MM.1S (cell line): Measurements from ENCODE around the gene CRMP1.

Experiments used
- DNase-seq: peaks from one replicate; pipeline ENCODE4 v3.0.0-alpha.2; 2015
- H2AFZ ChIP-seq: fragments of 300-600 bp; sonication (generic); 2 replicates; pipeline ENCODE4 v1.6.0; 2016; ENCODE audit warnings: antibody characterized with exemption, low read length
- H3F3A ChIP-seq: fragments of 300-600 bp; sonication (generic); 2 replicates; pipeline ENCODE4 v1.6.1; 2016; ENCODE audit warnings: mild to moderate bottlenecking, antibody characterized with exemption, low read length, moderate library complexity, mixed read lengths; ENCODE audit not compliant: insufficient read depth
- H3K27ac ChIP-seq: fragments of 300-600 bp; sonication (generic); 2 replicates; pipeline ENCODE4 v1.5.1; 2016; ENCODE audit warnings: mild to moderate bottlenecking, low read length
- H3K27me3 ChIP-seq: fragments of 300-600 bp; sonication (generic); replicated peaks from 2 replicates; pipeline ENCODE4 v1.6.0; 2016; ENCODE audit warnings: low read length; ENCODE audit not compliant: insufficient read depth
- H3K36me3 ChIP-seq: fragments of 300-600 bp; sonication (generic); replicated peaks from 2 replicates; pipeline ENCODE4 v1.6.1; 2016; ENCODE audit warnings: mild to moderate bottlenecking, low read length, mixed read lengths; ENCODE audit not compliant: insufficient read depth
- H3K4me1 ChIP-seq: fragments of 300-600 bp; sonication (generic); 2 replicates; pipeline ENCODE4 v1.6.1; 2016; ENCODE audit warnings: low read length, mixed read lengths
- H3K4me2 ChIP-seq: fragments of 300-600 bp; sonication (generic); 2 replicates; pipeline ENCODE4 v1.6.0; 2016; ENCODE audit warnings: low read depth, low read length
- H3K4me3 ChIP-seq: fragments of 300-600 bp; sonication (generic); 2 replicates; pipeline ENCODE4 v1.5.1; 2016; ENCODE audit warnings: low read length, mixed read lengths
- H3K79me2 ChIP-seq: fragments of 300-600 bp; sonication (generic); 2 replicates; pipeline ENCODE4 v1.6.1; 2016; ENCODE audit warnings: mixed run types, low read length, mixed read lengths
- H3K9ac ChIP-seq: fragments of 300-600 bp; sonication (generic); 2 replicates; pipeline ENCODE4 v1.6.1; 2016; ENCODE audit warnings: low read length, mixed read lengths
- H3K9me2 ChIP-seq: fragments of 300-600 bp; sonication (generic); replicated peaks from 2 replicates; pipeline ENCODE4 v1.6.1; 2016; ENCODE audit warnings: mild to moderate bottlenecking, low read length, mixed read lengths; ENCODE audit not compliant: insufficient read depth
- H3K9me3 ChIP-seq: fragments of 300-600 bp; sonication (generic); replicated peaks from 2 replicates; pipeline ENCODE4 v1.6.1; 2016; ENCODE audit warnings: mild to moderate bottlenecking, low read length, mixed read lengths; ENCODE audit not compliant: insufficient read depth
- H4K20me1 ChIP-seq: fragments of 300-600 bp; sonication (generic); 2 replicates; pipeline ENCODE4 v1.6.1; 2016; ENCODE audit warnings: mild to moderate bottlenecking, low read length, moderate library complexity, mixed read lengths; ENCODE audit not compliant: insufficient read depth
- EZH2 ChIP-seq: fragments of 300-600 bp; sonication (generic); optimal IDR thresholded peaks from 2 replicates; pipeline ENCODE3; 2017; ENCODE audit warnings: low read depth, mild to moderate bottlenecking, antibody characterized with exemption, low read length, mixed read lengths
- EZH2phosphoT487 ChIP-seq: fragments of 300-600 bp; sonication (generic); IDR thresholded peaks from 2 replicates; pipeline ENCODE4 v1.6.1; 2018; ENCODE audit warnings: antibody characterized with exemption, low read length
- TF ChIP-seq, protein P1 (sequence below): fragments of 300-600 bp; sonication (generic); IDR thresholded peaks from 2 replicates; pipeline ENCODE4 v1.5.1; 2016; ENCODE audit warnings: antibody characterized with exemption, low read length, mixed read lengths

Gene CRMP1

DNA sequence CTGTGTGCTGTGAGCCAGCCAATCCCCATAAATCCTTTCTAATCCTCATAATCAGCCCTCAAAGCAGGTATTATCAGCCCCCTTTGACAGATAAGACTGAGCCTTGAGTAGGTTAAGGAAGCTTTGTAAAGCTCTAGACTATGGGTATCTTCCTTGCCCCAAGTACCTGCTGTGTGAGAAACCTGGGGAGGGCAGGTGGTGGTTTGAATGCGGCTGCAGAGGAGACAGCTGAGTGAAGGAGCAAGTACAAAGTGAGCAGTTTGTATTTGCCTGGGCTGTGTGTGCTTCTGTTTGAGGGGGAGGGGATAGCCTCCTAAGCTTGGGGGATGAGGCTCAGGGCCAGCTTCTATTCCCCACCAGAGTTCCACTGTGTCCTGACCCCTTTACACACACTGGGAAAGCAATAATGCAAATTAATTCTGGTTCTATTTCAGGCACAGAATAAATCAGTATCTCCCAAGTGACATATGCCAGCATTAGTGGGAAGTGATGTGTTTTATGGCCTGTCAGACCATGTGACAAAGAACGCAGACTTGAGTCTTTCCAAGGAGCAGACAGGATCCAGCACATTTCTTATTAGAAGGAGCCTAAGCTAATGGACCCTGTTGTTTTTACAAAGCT lies 118.4 kb downstream of the CRMP1 start:
- no peak overlapping the region for H3K27ac ChIP-seq
- no peak for DNase-seq
- no peaks in the 10 kb centered on the region for H3K9me3 ChIP-seq
- H3K4me1 ChIP-seq: no peaks in the 10 kb centered on the region
- TF ChIP-seq EZH2phosphoT487: no peak
- TF ChIP-seq EZH2: no peak
- TF ChIP-seq, protein P1, sequence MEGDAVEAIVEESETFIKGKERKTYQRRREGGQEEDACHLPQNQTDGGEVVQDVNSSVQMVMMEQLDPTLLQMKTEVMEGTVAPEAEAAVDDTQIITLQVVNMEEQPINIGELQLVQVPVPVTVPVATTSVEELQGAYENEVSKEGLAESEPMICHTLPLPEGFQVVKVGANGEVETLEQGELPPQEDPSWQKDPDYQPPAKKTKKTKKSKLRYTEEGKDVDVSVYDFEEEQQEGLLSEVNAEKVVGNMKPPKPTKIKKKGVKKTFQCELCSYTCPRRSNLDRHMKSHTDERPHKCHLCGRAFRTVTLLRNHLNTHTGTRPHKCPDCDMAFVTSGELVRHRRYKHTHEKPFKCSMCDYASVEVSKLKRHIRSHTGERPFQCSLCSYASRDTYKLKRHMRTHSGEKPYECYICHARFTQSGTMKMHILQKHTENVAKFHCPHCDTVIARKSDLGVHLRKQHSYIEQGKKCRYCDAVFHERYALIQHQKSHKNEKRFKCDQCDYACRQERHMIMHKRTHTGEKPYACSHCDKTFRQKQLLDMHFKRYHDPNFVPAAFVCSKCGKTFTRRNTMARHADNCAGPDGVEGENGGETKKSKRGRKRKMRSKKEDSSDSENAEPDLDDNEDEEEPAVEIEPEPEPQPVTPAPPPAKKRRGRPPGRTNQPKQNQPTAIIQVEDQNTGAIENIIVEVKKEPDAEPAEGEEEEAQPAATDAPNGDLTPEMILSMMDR: no peak
- H3F3A ChIP-seq: no peaks in the 10 kb centered on the region
- H3K36me3 ChIP-seq: peaks cover 8% of the 10 kb centered on the region; the same call in 1 of the 2 replicates
- no peak overlapping the region for H3K9ac ChIP-seq
- H2AFZ ChIP-seq: no peak overlapping the region
- H3K4me2 ChIP-seq: no peak overlapping the region
- no peaks in the 10 kb centered on the region for H3K27me3 ChIP-seq
- no peaks in the 10 kb centered on the region for H3K9me2 ChIP-seq
- peaks cover 5% of the 10 kb centered on the region; the same call in 1 of the 2 replicates for H3K79me2 ChIP-seq
- no peaks in the 10 kb centered on the region for H4K20me1 ChIP-seq
- H3K4me3 ChIP-seq: no peak overlapping the region

DNA sequence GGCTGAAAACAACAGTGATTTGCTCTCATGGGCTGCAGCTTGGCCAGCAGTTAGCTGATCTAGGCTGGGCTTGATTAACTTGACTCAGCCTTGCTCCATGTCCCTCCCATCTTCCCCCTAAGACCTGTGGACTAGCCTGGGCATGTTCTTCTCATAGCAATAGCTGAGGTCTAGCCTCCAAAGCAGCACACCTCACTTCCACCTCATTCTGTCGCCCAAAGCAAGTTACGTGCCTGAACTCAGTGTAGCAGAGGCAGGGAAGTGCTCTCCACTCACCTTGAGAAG lies 119.7 kb downstream of the CRMP1 start:
- Histone ChIP-seq H3K4me1 (no peaks in the 10 kb centered on the region), H3K27me3 (no peaks in the 10 kb centered on the region), H3K4me3 (no peak overlapping the region), H3K9me2 (no peaks in the 10 kb centered on the region), H3K79me2 (peaks cover 5% of the 10 kb centered on the region; the same call in 1 of the 2 replicates), H3F3A (no peaks in the 10 kb centered on the region), H2AFZ (no peak overlapping the region), H3K9ac (no peak overlapping the region), H3K9me3 (no peaks in the 10 kb centered on the region), H3K36me3 (peaks cover 11% of the 10 kb centered on the region), H3K4me2 (no peak overlapping the region), H3K27ac (no peak overlapping the region), H4K20me1 (no peaks in the 10 kb centered on the region)
- no peak for DNase-seq
- no peak for TF ChIP-seq EZH2phosphoT487
- no peak for TF ChIP-seq EZH2
- TF ChIP-seq, protein P1: no peak

DNA sequence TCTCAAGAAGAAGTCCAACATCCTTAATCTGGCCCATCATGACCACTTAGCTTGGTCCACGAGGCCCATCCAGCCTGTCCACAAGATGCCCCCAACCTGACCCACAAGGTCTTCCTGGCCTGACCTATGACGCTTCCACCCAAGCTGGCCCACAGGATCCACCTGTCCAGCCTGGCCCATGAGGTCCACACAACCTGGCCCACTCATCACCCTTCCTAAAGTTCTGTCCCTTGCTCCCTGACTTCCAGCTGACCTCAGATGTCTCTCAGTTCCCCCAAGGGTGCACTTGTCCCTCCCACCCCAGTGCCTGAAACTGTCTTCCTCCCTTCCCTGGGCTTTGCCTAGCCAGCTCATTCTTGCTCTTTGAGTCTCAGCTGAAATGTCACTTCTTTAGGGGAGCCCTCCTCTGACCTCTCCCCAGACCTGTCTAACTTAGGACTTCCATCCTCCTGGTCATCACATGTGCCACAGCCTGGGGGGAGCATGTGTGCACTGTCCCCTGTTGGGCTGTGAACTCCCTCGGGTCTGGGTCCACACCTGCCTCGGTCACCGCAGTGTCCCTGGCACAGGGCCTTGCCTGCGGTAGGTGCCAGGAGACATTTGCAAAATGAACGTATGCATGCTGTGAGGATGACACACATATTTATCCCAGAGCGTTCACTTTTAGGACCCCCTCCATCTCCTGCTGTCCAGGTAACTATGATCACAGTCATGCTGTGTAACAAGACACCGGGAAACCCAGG lies 120.2 kb downstream of the CRMP1 start:
- H3K4me2 ChIP-seq: no peak overlapping the region
- peaks cover 14% of the 10 kb centered on the region for H3K36me3 ChIP-seq
- H3K9ac ChIP-seq: no peak overlapping the region
- H3K9me3 ChIP-seq: no peaks in the 10 kb centered on the region
- no peak for DNase-seq
- H3K27me3 ChIP-seq: no peaks in the 10 kb centered on the region
- no peak overlapping the region for H3K4me3 ChIP-seq
- H3K9me2 ChIP-seq: no peaks in the 10 kb centered on the region
- H2AFZ ChIP-seq: no peak overlapping the region
- TF ChIP-seq, protein P1: no peak
- TF ChIP-seq EZH2 (no peak), EZH2phosphoT487 (no peak)
- H3K4me1 ChIP-seq: no peaks in the 10 kb centered on the region
- no peaks in the 10 kb centered on the region for H3F3A ChIP-seq
- H4K20me1 ChIP-seq: no peaks in the 10 kb centered on the region
- no peak overlapping the region for H3K27ac ChIP-seq
- H3K79me2 ChIP-seq: peaks cover 5% of the 10 kb centered on the region; the same call in 1 of the 2 replicates
